Islet of Langerhans (tissue), 1 donor: Measurements from ENCODE around the gene PLXDC2.

Source experiments
- FAIRE-seq: peaks from one replicate; lab custom pipeline; 2011; peaks lifted over from hg19 to GRCh38; lab: Jason Lieb, UNC

The PLXDC2 gene

GRCh38 chr10:19857876-19858275 lies 41.6 kb downstream of the PLXDC2 start:
- no peak for FAIRE-seq

GRCh38 chr10:19860107-19860506 lies 43.9 kb downstream of the PLXDC2 start:
- no peak for FAIRE-seq

GRCh38 chr10:19862811-19863515 lies 46.7 kb downstream of the PLXDC2 start:
- FAIRE-seq, result no peak

GRCh38 chr10:19865676-19866075 lies 49.4 kb downstream of the PLXDC2 start:
- FAIRE-seq, result no peak

- FAIRE-seq, result no peak
Measured at GRCh38 chr10:19869370-19869769, 53.1 kb downstream of the PLXDC2 start.

- FAIRE-seq, result no peak
Measured at GRCh38 chr10:19872504-19873271, 56.5 kb downstream of the PLXDC2 start.

GRCh38 chr10:19874190-19874589 lies 58.0 kb downstream of the PLXDC2 start:
- FAIRE-seq, result no peak

GRCh38 chr10:19874791-19875190 lies 58.6 kb downstream of the PLXDC2 start:
- FAIRE-seq, result no peak

GRCh38 chr10:19876570-19876969 lies 60.3 kb downstream of the PLXDC2 start:
- FAIRE-seq, result no peak

- FAIRE-seq, result no peak
Measured at GRCh38 chr10:19877466-19878255, 61.4 kb downstream of the PLXDC2 start.

GRCh38 chr10:19882621-19883020 lies 66.4 kb downstream of the PLXDC2 start:
- FAIRE-seq, result no peak

GRCh38 chr10:19888061-19888660 lies 71.9 kb downstream of the PLXDC2 start:
- no peak for FAIRE-seq

GRCh38 chr10:19889256-19889655 lies 73.0 kb downstream of the PLXDC2 start:
- no peak for FAIRE-seq

- no peak for FAIRE-seq
Measured at GRCh38 chr10:19891429-19891828, 75.2 kb downstream of the PLXDC2 start.

- FAIRE-seq, result no peak
Measured at GRCh38 chr10:19892270-19892669, 76.0 kb downstream of the PLXDC2 start.

GRCh38 chr10:19892677-19893076 lies 76.4 kb downstream of the PLXDC2 start:
- no peak for FAIRE-seq

- FAIRE-seq, result no peak
Measured at GRCh38 chr10:19895500-19895899, 79.3 kb downstream of the PLXDC2 start.

GRCh38 chr10:19902456-19902855 lies 86.2 kb downstream of the PLXDC2 start:
- FAIRE-seq, result no peak

GRCh38 chr10:19904202-19904661 lies 88.0 kb downstream of the PLXDC2 start:
- no peak for FAIRE-seq

- no peak for FAIRE-seq
Measured at GRCh38 chr10:19906108-19906791, 90.0 kb downstream of the PLXDC2 start.

GRCh38 chr10:19908991-19909696 lies 92.9 kb downstream of the PLXDC2 start:
- no peak for FAIRE-seq
